22Rv1 (cell line): ENCODE measurements around the gene C10orf95.

Experiments used
- CTCF ChIP-seq: fragments of 450-650 bp; IDR thresholded peaks from 2 replicates; pipeline ENCODE4 v1.5.1; 2017; ENCODE audit warnings: mild to moderate bottlenecking
- ZFX ChIP-seq: fragments of 450-650 bp; IDR thresholded peaks from 2 replicates; pipeline ENCODE4 v1.6.1; 2017; ENCODE audit warnings: antibody characterized with exemption, borderline replicate concordance

DNA sequence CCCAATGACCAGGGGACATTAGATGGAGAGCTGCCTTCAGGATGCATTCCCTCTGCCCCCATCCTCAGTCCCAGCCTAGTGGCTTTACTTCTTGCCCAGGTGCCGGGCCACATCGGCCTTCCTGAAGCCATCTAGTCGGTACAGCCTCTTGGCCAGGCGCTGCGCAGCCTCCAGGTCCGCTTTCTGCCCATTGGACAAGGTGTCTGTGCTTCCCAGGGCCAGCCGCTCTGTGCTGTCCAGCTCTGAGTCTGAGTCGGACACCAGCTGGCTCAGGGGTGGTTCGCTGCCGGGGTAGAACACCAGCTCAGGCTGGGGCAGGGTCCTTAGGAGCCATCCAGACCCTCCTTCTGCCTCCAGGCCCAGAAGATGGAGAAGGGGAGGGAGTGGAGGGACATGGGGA lies 39.0 kb downstream of the C10orf95 start:
- TF ChIP-seq CTCF (no peak), ZFX (no peak)
